Calu3 (cell line): ENCODE measurements around the gene MPO. TPM values are rescaled to one million over a fixed set of nuclear protein-coding genes. Genes with fewer than 3 reads are reported as not detected.

Source experiments
- BruUV-seq: library from RNA; stranded (reverse); fragments of 400-500 nt; replicated peaks from 2 replicates; lab custom pipeline; 2021; lab: Mats Ljungman, UMichigan
- CTCF ChIA-PET: fragments of 300-600 bp; sonication (Branson Sonifier 250); formaldehyde crosslinking; loops from one replicate; lab custom pipeline; 2022; ENCODE audit warnings: antibody characterized with exemption; lab: Charles Lee
- DNase-seq: peaks from one replicate; pipeline ENCODE4 v3.0.0; 2022
- H3K27ac Mint-ChIP-seq: one replicate; pipeline ENCODE4 v1.8.0; 2022; ENCODE audit warnings: mixed read lengths; ENCODE audit not compliant: unreplicated experiment
- H3K27me3 Mint-ChIP-seq: one replicate; pipeline ENCODE4 v1.8.0; 2022; ENCODE audit warnings: mixed read lengths; ENCODE audit not compliant: unreplicated experiment
- H3K36me3 Mint-ChIP-seq: one replicate; pipeline ENCODE4 v1.8.0; 2022; ENCODE audit warnings: mild to moderate bottlenecking, moderate library complexity, mixed read lengths; ENCODE audit not compliant: insufficient read depth, unreplicated experiment
- H3K4me1 Mint-ChIP-seq: one replicate; pipeline ENCODE4 v1.8.0; 2022; ENCODE audit warnings: mild to moderate bottlenecking, low read depth, mixed read lengths; ENCODE audit not compliant: unreplicated experiment
- H3K4me3 Mint-ChIP-seq: one replicate; pipeline ENCODE4 v1.8.0; 2022; ENCODE audit warnings: mild to moderate bottlenecking, low read depth, moderate library complexity, mixed read lengths; ENCODE audit not compliant: unreplicated experiment
- H3K9me3 Mint-ChIP-seq: one replicate; pipeline ENCODE4 v1.8.0; 2022; ENCODE audit warnings: low read depth, mixed read lengths; ENCODE audit not compliant: unreplicated experiment
- CTCF ChIP-seq: fragments of 200-600 bp; IDR thresholded peaks from one replicate; pipeline ENCODE4 v1.8.0; 2022; ENCODE audit warnings: antibody characterized with exemption; ENCODE audit not compliant: unreplicated experiment
- intact Hi-C: fragments of 100-400 bp; cut with micrococcal nuclease; formaldehyde crosslinking; loops from one replicate; pipeline ENCODE4 v1.10.0; 2022; ENCODE audit not compliant: unreplicated experiment
- total RNA-seq: library from RNA; stranded (reverse); gene quantifications from 2 replicates; pipeline ENCODE4 v1.2.3, GENCODE V29; 2022

The MPO gene
- total RNA-seq, 1 experiment from 2014 or later, result not detected

- Mint-ChIP-seq H3K4me1 (no peaks in the 10 kb centered on the region), H3K27me3 (peaks cover 68% of the 10 kb centered on the region), H3K9me3 (no peaks in the 10 kb centered on the region), H3K4me3 (no peak overlapping the region), H3K27ac (no peak overlapping the region), H3K36me3 (peaks cover 2% of the 10 kb centered on the region)
- BruUV-seq, result no TSS peak
- CTCF ChIA-PET, result no interaction called here
- no peak for DNase-seq
- intact Hi-C loops, result no loop called here
- TF ChIP-seq CTCF, result no peak
Measured at GRCh38 chr17:58284613-58285421, 4.1 kb upstream of the MPO start.

- no peaks in the 10 kb centered on the region for H3K9me3 Mint-ChIP-seq
- H3K4me3 Mint-ChIP-seq, result no peak overlapping the region
- peaks cover 4% of the 10 kb centered on the region for H3K36me3 Mint-ChIP-seq
- BruUV-seq, result no TSS peak
- intact Hi-C loops, result no loop called here
- H3K4me1 Mint-ChIP-seq, result no peaks in the 10 kb centered on the region
- H3K27me3 Mint-ChIP-seq, result peaks cover 75% of the 10 kb centered on the region
- TF ChIP-seq CTCF, result no peak
- CTCF ChIA-PET, result no interaction called here
- DNase-seq, result no peak
- no peak overlapping the region for H3K27ac Mint-ChIP-seq
Measured at GRCh38 chr17:58283674-58284612, 3.2 kb upstream of the MPO start.

GRCh38 chr17:58282442-58282841 lies 1.7 kb upstream of the MPO start:
- H3K27ac Mint-ChIP-seq, result no peak overlapping the region
- no TSS peak for BruUV-seq
- CTCF ChIA-PET, result no interaction called here

More at GRCh38 chr17:58282442-58282841, 1.7 kb upstream of the MPO start:
- DNase-seq, result no peak
- Mint-ChIP-seq H3K4me1 (no peaks in the 10 kb centered on the region), H3K9me3 (no peaks in the 10 kb centered on the region), H3K27me3 (peaks cover 80% of the 10 kb centered on the region), H3K4me3 (no peak overlapping the region), H3K36me3 (peaks cover 4% of the 10 kb centered on the region)
- TF ChIP-seq CTCF, result no peak
- intact Hi-C loops, result no loop called here
